Right lobe of liver (tissue), 6 donors: Measurements from ENCODE around the gene STAT4. TPM values are rescaled to one million over a fixed set of nuclear protein-coding genes. Genes with fewer than 3 reads are reported as not detected.

Source experiments
- ATAC-seq, 4 donors: fragments of 200-7000 bp; cut with Tn5 transposase; one replicate each; pipeline ENCODE4 v1.9.1; 2020; ENCODE audit warnings: mild to moderate bottlenecking in 4 of 4, moderate library complexity in 4 of 4
- DNase-seq, 3 donors: peaks; one replicate each; pipeline ENCODE4 v3.0.0-alpha.2; 2020
- H3K27ac ChIP-seq, 3 donors: fragments of 200-600 bp; one replicate each; pipeline ENCODE4 v1.8.0; 2022
- H3K27me3 ChIP-seq, 2 donors: fragments of 200-600 bp; one replicate each; pipeline ENCODE4 v1.8.0; 2022
- H3K36me3 ChIP-seq, 4 donors: fragments of 200-600 bp; sonication (generic) in 1 of 4; one replicate each; pipeline versions ENCODE4 v1.5.1 to v1.8.0; 2017 to 2022; ENCODE audit warnings: control low read depth in 1 of 4
- H3K4me1 ChIP-seq, 4 donors: fragments of 200-600 bp; sonication (generic) in 1 of 4; one replicate each; pipeline versions ENCODE4 v1.5.1 to v1.8.0; 2017 to 2022; ENCODE audit warnings: control low read depth in 1 of 4
- H3K4me3 ChIP-seq, 3 donors: fragments of 200-600 bp; one replicate each; pipeline ENCODE4 v1.8.0; 2022
- H3K9me3 ChIP-seq, 4 donors: fragments of 200-600 bp; sonication (generic) in 1 of 4; one replicate each; pipeline versions ENCODE4 v1.5.1 to v1.8.0; 2017 to 2022; ENCODE audit warnings: control low read depth in 1 of 4
- CTCF ChIP-seq, 4 donors: fragments of 200-600 bp in 3 of 4; fragments of 450-650 bp in 1 of 4; IDR thresholded peaks; one replicate each; pipeline versions ENCODE4 v1.5.1 to v1.8.0; 2016 to 2022; ENCODE audit warnings: antibody characterized with exemption in 4 of 4, mild to moderate bottlenecking in 2 of 4
- POLR2A ChIP-seq: fragments of 450-650 bp; IDR thresholded peaks from one replicate; pipeline ENCODE4 v1.6.1; 2017; ENCODE audit warnings: antibody characterized with exemption, mild to moderate bottlenecking
- WGBS: methylation state at CpG from one replicate; pipeline ENCODE4 v1.1.6; 2018; ENCODE audit warnings: low coverage, low lambda C conversion rate; ENCODE audit not compliant: insufficient coverage; ENCODE audit errors: missing lambda C conversion rate; 5-methylcytosine and 5-hydroxymethylcytosine counted together
- intact Hi-C, 2 donors: fragments of 100-400 bp; cut with DNase I; formaldehyde crosslinking; loops; one replicate each; pipeline versions ENCODE4 v1.11.2 to v1.14.1; 2022
- total RNA-seq, 6 experiments: library from RNA; depleted of rRNA in 2 of 6; stranded (reverse); fragments of >200 nt in 2 of 6; fragmentation: NEBNext Ultra II Directional in 3 of 6; extraction: Animal tissue kit (Norgen Biotek cat#: 25700) in 3 of 6; gene quantifications; one replicate each; pipeline versions ENCODE4 v1.1.0 to v1.2.4, GENCODE V29; 2016 to 2023
- donor health status: DM: no; HTN: yes; CAD: no.
- donor health status: DM: no; HTN: no; CAD: no.
- donor health status: DM: no; HTN: no; CAD: no.
- donor health status: DM: no; HTN: yes; CAD: no.
- donor health status: DM: no; HTN: yes; CAD: no.

STAT4 gene
- total RNA-seq, 6 experiments from 2014 or later, result 0.90 to 6.1 (median 3.2) TPM

GRCh38 chr2:191177751-191178736, 27.2 kb upstream of the STAT4 start:
- peak; percentile 66 to 81 (median 74) for ATAC-seq
- intact Hi-C loops, result loop anchor here in 1 of 2 donors (10.0 kb wide), 1 partner anchor 67 kb away; the partner anchor contains the start of gene MYO1B

GRCh38 chr2:191176801-191177438, 26.1 kb upstream of the STAT4 start:
- H3K27me3 ChIP-seq, result no peaks in the 10 kb centered on the region
- ATAC-seq (peak; percentile 47 to 81 (median 70)), DNase-seq (peak in 2 of 3 donors; percentile 60 to 69)
- intact Hi-C loops, result loop anchor here in 1 of 2 donors (10.0 kb wide), 1 partner anchor 68 kb away; the partner anchor contains the start of gene MYO1B
- 13% methylated on average over 2 of the region's 2 CpGs for WGBS
- H3K36me3 ChIP-seq, result no peaks in the 10 kb centered on the region
- H3K4me3 ChIP-seq, result peak overlapping the region in 2 of 3 donors; percentile 3 to 20
- H3K27ac ChIP-seq, result peak overlapping the region; percentile 61 to 91 (median 82)
- peaks cover 0 to 66% (median 26%) of the 10 kb centered on the region in 4 donors for H3K4me1 ChIP-seq
- no peak for TF ChIP-seq CTCF (IDR thresholded peaks at IDR 0.05)
- no peak for TF ChIP-seq POLR2A
- H3K9me3 ChIP-seq, result no peaks in the 10 kb centered on the region

More at GRCh38 chr2:191177751-191178736, 27.2 kb upstream of the STAT4 start:
- Histone ChIP-seq H3K27me3 (no peaks in the 10 kb centered on the region), H3K36me3 (no peaks in the 10 kb centered on the region), H3K4me1 (peaks cover 0 to 58% (median 21%) of the 10 kb centered on the region in 4 donors), H3K27ac (peak overlapping the region; percentile 62 to 91 (median 82)), H3K9me3 (no peaks in the 10 kb centered on the region), H3K4me3 (peak overlapping the region in 1 of 3 donors; percentile 20)
- DNase-seq, result no peak
- no peak for TF ChIP-seq CTCF (IDR thresholded peaks at IDR 0.05)
- TF ChIP-seq POLR2A, result no peak
- 19% methylated on average over 2 of the region's 2 CpGs for WGBS

GRCh38 chr2:191176305-191176704, 25.5 kb upstream of the STAT4 start:
- H3K36me3 ChIP-seq, result no peaks in the 10 kb centered on the region
- TF ChIP-seq CTCF (IDR thresholded peaks at IDR 0.05) (no peak), POLR2A (no peak)
- peak overlapping the region; percentile 61 to 91 (median 82) for H3K27ac ChIP-seq
- 57% methylated on average over 1 of the region's 1 CpG for WGBS
- peaks cover 0 to 72% (median 29%) of the 10 kb centered on the region in 4 donors for H3K4me1 ChIP-seq
- H3K27me3 ChIP-seq, result no peaks in the 10 kb centered on the region
- no peaks in the 10 kb centered on the region for H3K9me3 ChIP-seq
- DNase-seq (no peak), ATAC-seq (no peak)
- H3K4me3 ChIP-seq, result peak overlapping the region in 1 of 3 donors; percentile 3
- intact Hi-C loops, result loop anchor here in 1 of 2 donors (10.0 kb wide), 1 partner anchor 68 kb away; the partner anchor contains the start of gene MYO1B

- WGBS, result 83% methylated on average over 3 of the region's 3 CpGs
- Histone ChIP-seq H3K27me3 (no peaks in the 10 kb centered on the region), H3K9me3 (no peaks in the 10 kb centered on the region), H3K27ac (no peak overlapping the region), H3K4me1 (peaks cover 0 to 75% (median 27%) of the 10 kb centered on the region in 4 donors), H3K4me3 (no peak overlapping the region), H3K36me3 (no peaks in the 10 kb centered on the region)
- intact Hi-C loops, result loop anchor here in 1 of 2 donors (10.0 kb wide), 1 partner anchor 70 kb away; the partner anchor contains the start of gene MYO1B
- DNase-seq (no peak), ATAC-seq (no peak)
- TF ChIP-seq CTCF (IDR thresholded peaks at IDR 0.05) (no peak), POLR2A (no peak)
Measured at GRCh38 chr2:191174442-191174841, 23.6 kb upstream of the STAT4 start.
